Glomerular endothelial cell (primary cell): Measurements from ENCODE around the gene SRSF11. TPM values are rescaled to one million over a fixed set of nuclear protein-coding genes. Genes with fewer than 3 reads are reported as not detected.

Experiments
- DNase-seq: peaks from one replicate; pipeline ENCODE4 v3.0.0-alpha.2; 2011; ENCODE audit warnings: low read depth, low spot score; ENCODE audit errors: extremely low read depth
- total RNA-seq: library from RNA; depleted of rRNA; stranded (reverse); fragments of >200 nt; gene quantifications from 2 replicates; pipeline ENCODE4 v1.2.3, GENCODE V29; 2015

Gene SRSF11
- total RNA-seq, 1 donor from 2014 or later = 122 TPM

GRCh38 chr1:70220517-70221237, 503 bp upstream of the SRSF11 start:
- no peak for DNase-seq

- DNase-seq = no peak
These were observed 1.6 kb downstream of the SRSF11 start for GRCh38 chr1:70222716-70223235.

GRCh38 chr1:70224954-70225353, 3.8 kb downstream of the SRSF11 start:
- DNase-seq = no peak

GRCh38 chr1:70227439-70227838, 6.3 kb downstream of the SRSF11 start:
- DNase-seq = no peak

DNA sequence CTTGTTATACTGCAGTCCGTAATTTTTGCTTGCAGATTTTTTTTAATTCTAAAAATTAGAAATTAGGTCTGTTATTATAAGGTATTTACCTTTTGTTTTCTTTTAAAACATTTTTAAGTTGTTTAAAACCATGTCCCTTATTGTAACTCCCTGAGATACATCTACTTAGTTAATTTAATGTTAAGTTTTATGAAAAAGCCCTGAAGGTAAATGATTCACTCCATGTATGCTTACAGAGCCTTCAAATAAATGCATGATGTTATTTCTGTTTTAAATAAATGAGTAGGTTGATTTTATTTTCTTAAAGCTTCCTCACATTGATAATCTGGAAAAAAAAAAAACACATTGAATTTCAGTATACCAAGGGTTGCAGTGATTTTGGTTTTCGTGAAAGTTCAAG, 7.5 kb downstream of the SRSF11 start:
- no peak for DNase-seq

GRCh38 chr1:70231475-70231874, 10.3 kb downstream of the SRSF11 start:
- DNase-seq = no peak

DNA sequence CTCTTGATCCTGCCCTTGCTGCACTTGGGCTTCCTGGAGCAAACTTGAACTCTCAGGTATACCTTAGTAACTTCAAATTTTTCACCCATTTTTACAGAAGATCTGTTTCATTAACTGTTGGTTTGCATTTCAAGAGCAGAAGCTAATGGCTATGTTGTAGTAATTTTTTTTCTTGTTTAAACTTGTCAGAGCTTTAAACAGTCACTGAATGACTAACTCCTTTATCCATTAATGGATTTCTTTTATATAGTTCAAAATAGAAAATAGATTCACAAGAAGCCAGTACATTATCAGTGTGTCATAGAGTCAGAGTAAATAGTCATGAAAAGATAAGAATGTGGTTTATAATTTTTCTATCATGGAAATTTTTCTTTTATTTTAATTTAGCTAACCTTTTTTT, 13.6 kb downstream of the SRSF11 start:
- no peak for DNase-seq

GRCh38 chr1:70239940-70240339, 18.8 kb downstream of the SRSF11 start:
- DNase-seq = no peak

DNA sequence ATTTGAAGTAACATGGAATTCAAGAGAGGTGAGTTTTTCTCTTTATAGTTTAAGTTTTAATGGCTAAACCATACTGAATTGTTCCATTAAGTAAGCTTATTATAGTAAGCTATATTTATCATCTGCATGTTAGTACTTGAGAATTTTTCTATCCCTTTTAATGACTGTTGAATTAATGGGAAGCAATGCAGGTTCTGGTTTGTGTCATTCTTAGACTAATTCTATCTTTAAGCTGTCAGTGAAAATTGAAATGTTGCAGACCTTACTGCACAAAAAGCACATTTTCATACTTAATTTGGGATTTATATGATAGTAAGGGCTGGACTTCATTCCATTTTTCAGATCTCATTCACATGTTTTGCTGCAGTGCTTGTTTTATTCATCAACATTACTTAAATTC, 25.9 kb downstream of the SRSF11 start:
- DNase-seq = no peak

DNA sequence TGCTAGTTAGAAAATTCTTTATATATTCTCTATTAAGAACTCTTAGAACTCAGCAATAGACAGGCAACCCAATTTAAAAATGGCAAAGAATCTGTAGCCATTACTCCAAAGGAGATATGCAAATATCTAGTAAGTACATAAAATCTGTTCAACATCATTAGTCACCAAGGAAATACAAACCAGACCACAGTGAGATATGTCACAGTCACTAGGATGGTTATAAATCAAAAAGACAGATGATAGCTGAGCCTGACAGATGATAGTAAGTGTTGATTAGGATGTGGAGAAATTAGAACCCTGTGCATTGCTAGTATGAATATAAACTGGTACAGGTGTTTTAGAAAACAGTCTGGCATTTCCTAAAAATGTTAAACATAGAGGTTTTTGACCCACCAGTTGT, 26.6 kb downstream of the SRSF11 start:
- no peak for DNase-seq

GRCh38 chr1:70248729-70249128, 27.5 kb downstream of the SRSF11 start:
- no peak for DNase-seq

DNA sequence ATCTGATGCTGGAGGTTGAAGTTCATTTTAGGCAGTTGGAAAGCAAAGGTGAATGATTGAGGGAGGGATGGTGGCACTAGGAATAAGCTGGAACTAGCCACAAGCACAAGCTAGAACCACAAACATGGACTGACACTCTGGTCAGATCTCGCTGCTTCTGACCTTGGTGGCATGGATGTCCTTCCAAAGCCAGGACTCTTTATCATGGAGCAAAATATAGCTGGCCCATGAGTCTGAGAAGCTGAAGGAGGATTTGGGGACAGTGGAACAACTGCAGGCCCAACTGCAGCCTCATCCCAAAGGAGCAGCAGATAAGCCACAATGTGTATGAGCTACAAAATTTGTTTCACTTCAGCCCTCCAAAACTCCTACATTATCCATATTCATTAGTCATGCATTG, 35.5 kb downstream of the SRSF11 start:
- DNase-seq = no peak

DNA sequence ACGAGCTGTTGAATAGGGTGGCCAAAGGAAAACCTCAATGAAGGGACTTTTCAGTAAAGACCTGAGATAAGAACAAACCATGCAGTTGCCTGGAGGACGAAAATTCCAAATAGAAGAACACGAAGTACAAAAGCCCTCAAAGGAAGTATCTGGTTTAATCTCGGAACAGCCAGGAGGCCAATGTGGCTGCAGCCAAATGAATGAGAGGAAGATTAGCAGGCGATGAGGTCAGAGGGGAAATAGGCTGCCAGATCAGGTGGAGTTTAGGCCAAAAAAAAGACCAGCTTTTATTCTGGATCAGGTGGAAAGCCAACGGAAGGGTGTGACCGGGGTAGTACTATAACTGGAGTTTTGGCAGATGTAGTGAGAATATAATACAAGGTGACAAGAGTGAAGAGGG, 43.7 kb downstream of the SRSF11 start:
- DNase-seq = peak; percentile 18

- DNase-seq = no peak
These were observed 44.8 kb downstream of the SRSF11 start for GRCh38 chr1:70265946-70266345.

- no peak for DNase-seq
These were observed 56.7 kb downstream of the SRSF11 start for GRCh38 chr1:70277875-70278274.

- no peak for DNase-seq
These were observed 57.5 kb downstream of the SRSF11 start for GRCh38 chr1:70278710-70279109.

DNA sequence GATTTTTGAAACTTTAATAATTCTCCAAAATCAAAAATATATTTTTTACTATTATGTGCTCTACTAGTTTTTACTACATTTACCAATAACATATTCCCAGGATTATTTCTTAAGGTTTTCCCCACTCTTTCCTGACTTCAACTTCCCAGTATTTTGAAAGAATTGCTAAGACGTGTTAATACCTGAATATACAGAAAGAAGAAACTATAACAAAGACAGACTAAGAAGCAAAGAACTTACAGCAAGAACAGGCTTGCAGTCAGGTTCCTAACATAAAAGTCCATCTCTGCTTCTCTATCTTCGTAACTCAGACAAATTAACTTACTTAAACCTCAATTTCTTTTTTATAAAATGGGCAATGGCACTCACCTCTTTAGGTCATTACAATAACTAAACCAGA, 63.2 kb downstream of the SRSF11 start:
- no peak for DNase-seq

GRCh38 chr1:70286453-70286852, 65.3 kb downstream of the SRSF11 start:
- no peak for DNase-seq

GRCh38 chr1:70288166-70288565, 67.0 kb downstream of the SRSF11 start:
- no peak for DNase-seq

DNA sequence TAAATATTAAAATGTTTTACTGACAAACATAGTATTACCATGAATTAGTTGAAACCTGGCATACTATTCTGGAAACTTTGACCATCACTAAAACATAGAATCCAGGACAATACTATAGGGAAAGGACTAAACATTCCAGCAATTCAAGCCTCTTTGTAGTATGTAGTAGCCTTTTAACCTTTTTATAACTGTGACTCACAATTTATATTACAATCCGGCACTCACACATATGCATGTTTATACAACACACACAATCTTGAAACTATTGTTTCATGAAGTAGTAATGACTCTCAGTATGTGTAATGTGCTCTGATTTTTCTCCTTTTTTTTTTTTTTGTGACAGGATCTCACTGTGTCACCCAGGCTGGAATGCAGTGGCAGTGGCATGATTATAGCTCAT, 69.0 kb downstream of the SRSF11 start:
- no peak for DNase-seq

DNA sequence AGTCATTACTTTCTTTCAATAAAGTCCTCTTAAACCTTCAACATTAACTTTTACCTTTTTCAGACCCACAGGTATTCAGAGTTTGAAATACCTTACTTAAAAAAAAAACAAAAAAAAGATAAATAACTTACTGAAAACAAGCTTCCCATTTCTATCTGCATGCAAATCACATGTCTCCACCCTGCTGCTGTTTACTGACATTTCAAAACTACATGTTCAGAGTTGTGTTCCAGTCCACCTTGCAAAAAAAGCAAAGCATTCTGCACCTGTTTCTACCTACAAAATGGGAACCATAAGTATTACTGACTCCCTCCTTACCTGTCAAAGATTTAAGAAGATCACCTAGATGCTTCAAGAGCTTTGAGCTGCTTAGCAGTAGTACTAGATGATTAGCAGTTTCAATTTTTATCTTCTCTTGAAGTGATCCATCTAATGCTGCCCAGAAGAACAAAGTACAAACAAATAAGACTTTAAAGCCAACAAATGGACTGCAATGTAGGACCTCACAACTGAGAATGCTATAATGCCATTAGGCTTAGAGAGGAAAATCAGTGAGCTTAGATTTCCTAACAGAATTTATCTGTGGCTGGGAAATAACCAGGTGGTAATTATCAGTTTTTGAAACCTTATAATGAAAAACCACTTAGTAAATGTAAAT, 72.1 kb downstream of the SRSF11 start:
- no peak for DNase-seq

DNA sequence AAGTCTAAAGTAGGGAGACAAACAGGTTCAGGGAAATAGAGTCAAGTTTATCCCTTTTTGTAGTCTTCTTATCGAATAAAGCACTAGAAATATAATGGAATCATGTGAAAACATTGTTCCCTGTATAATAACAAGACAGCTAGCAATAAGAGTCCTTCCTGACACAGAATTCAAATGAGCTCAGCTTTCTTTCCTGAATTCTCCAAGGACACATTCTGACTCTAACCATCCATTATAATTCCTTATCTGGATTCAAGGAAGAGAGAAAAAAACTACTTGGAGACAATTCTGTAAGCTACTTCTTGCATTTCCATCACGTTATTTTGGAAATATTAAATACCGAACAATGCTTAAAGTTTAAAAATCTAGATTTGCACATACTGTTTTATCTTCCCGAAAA, 74.6 kb downstream of the SRSF11 start:
- no peak for DNase-seq
